CD4-positive, alpha-beta T cell treated with Interleukin-21 for 1 hour (primary cell): ENCODE data around the gene MBIP.

Experiments
- DNase-seq: peaks from one replicate; pipeline ENCODE4 v3.0.0-alpha.2; 2020

Gene MBIP

DNA sequence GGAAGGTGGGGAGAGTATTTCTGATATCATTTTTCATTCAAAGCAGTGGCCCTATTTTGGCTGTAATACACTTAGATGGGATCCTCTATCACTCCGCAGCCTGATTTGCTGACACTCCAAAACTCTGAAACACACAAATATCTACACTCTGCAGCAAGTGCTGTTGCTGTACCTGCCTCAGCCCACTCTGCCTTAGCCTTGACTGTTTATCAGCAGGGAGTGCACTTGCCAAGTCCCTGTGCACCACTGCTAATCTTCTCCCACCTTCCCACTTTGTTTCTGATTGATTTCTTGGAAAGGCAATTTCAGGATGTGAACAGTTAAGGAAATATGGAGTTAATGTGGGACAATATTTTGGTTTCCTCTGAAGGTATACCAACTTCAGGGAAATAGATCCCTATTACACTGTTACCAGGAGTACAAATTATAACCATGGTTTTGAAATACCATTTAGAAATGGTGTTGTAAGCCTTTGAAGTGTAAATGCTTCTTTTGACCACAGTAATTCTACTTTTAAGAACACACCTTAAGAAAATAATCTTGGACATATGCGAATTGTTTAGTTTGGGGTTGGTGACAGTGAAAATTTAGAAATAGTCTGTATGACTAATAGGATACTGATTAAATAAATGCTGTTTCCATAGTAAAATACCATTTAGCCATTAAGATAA is 59.3 kb downstream of the MBIP start:
- no peak for DNase-seq

GRCh38 chr14:36258241-36258640 is 62.2 kb downstream of the MBIP start:
- no peak for DNase-seq

- no peak for DNase-seq
These were observed 64.2 kb downstream of the MBIP start for GRCh38 chr14:36256126-36256801.

GRCh38 chr14:36254020-36254624 is 66.3 kb downstream of the MBIP start:
- DNase-seq: no peak
